Measurements from ENCODE around the gene ILK. TPM values are rescaled to one million over a fixed set of nuclear protein-coding genes. Genes with fewer than 3 reads are reported as not detected.

Gene ILK
- total RNA-seq, 1 donor from 2014 or later, result 183 TPM

GRCh38 chr11:6557761-6558674 is 45.6 kb upstream of the ILK start:
- Mint-ChIP-seq H3K4me3 (ENCODE audit: unreplicated experiment) (no peak overlapping the region), H3K27ac (ENCODE audit: unreplicated experiment) (no peak overlapping the region), H3K36me3 (ENCODE audit: low read depth, unreplicated experiment) (peaks cover 4% of the 10 kb centered on the region), H3K27me3 (ENCODE audit: unreplicated experiment) (peaks cover 7% of the 10 kb centered on the region), H3K4me1 (ENCODE audit: unreplicated experiment) (peaks cover 35% of the 10 kb centered on the region), H3K9me3 (ENCODE audit: unreplicated experiment) (no peaks in the 10 kb centered on the region)
- no peak for TF ChIP-seq CTCF (IDR thresholded peaks at IDR 0.05; ENCODE audit: unreplicated experiment)
- DNase-seq (ENCODE audit: low spot score), result no peak

- peaks cover 35% of the 10 kb centered on the region for H3K4me1 Mint-ChIP-seq (ENCODE audit: unreplicated experiment)
- H3K9me3 Mint-ChIP-seq (ENCODE audit: unreplicated experiment), result no peaks in the 10 kb centered on the region
- no peak for TF ChIP-seq CTCF (IDR thresholded peaks at IDR 0.05; ENCODE audit: unreplicated experiment)
- H3K36me3 Mint-ChIP-seq (ENCODE audit: low read depth, unreplicated experiment), result peaks cover 4% of the 10 kb centered on the region
- no peak for DNase-seq (ENCODE audit: low spot score)
- H3K27ac Mint-ChIP-seq (ENCODE audit: unreplicated experiment), result no peak overlapping the region
- peaks cover 7% of the 10 kb centered on the region for H3K27me3 Mint-ChIP-seq (ENCODE audit: unreplicated experiment)
- H3K4me3 Mint-ChIP-seq (ENCODE audit: unreplicated experiment), result peak overlapping the region; percentile 28
These were observed 44.2 kb upstream of the ILK start for GRCh38 chr11:6559369-6559768.

DNA sequence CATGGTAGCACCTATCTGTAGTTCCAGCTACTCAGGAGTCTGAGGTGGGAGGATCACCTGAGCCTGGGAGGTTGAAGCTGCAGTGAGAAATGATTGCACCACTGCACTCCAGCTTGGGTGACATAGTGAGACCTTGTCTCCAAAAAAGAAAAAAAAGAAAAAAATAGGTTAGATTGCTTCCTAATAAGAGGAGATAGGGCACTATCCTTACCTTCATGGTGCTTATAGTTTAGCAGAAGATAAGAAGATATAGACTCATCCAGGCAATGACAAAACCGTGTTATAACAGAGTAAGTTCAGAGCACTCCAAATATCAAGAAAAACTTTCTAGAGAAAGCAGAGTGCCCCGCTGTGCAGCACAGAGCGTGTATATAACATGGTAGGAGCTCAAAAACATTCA is 42.3 kb upstream of the ILK start:
- Mint-ChIP-seq H3K27me3 (ENCODE audit: unreplicated experiment) (peaks cover 8% of the 10 kb centered on the region), H3K27ac (ENCODE audit: unreplicated experiment) (no peak overlapping the region), H3K36me3 (ENCODE audit: low read depth, unreplicated experiment) (peaks cover 9% of the 10 kb centered on the region), H3K4me1 (ENCODE audit: unreplicated experiment) (peaks cover 22% of the 10 kb centered on the region), H3K4me3 (ENCODE audit: unreplicated experiment) (no peak overlapping the region), H3K9me3 (ENCODE audit: unreplicated experiment) (no peaks in the 10 kb centered on the region)
- DNase-seq (ENCODE audit: low spot score), result no peak
- TF ChIP-seq CTCF (IDR thresholded peaks at IDR 0.05; ENCODE audit: unreplicated experiment), result no peak

GRCh38 chr11:6563121-6563619 is 40.4 kb upstream of the ILK start:
- Mint-ChIP-seq H3K36me3 (ENCODE audit: low read depth, unreplicated experiment) (peaks cover 14% of the 10 kb centered on the region), H3K27me3 (ENCODE audit: unreplicated experiment) (peaks cover 11% of the 10 kb centered on the region), H3K27ac (ENCODE audit: unreplicated experiment) (no peak overlapping the region), H3K4me3 (ENCODE audit: unreplicated experiment) (no peak overlapping the region), H3K4me1 (ENCODE audit: unreplicated experiment) (peaks cover 15% of the 10 kb centered on the region), H3K9me3 (ENCODE audit: unreplicated experiment) (no peaks in the 10 kb centered on the region)
- TF ChIP-seq CTCF (IDR thresholded peaks at IDR 0.05; ENCODE audit: unreplicated experiment), result no peak
- DNase-seq (ENCODE audit: low spot score), result no peak

DNA sequence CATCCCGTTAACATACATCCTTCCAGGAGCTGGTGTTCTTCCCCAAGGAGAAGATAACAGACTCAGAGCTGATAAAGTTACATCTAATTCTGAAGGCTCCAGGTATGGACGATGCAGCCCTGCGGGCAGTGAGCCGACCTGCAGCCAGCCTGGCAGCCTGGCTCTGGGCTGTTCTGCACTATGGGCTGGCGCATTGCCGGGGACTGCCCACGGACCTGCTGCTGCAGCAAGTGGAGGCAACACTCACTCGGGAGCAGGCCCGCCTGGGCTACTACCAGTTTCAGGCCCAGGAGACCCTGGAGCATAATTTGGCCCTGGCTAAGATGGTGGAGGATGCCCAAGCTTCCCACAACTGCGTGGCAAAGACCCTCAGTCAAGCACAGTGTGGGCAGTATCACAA is 39.9 kb upstream of the ILK start:
- peaks cover 12% of the 10 kb centered on the region for H3K4me1 Mint-ChIP-seq (ENCODE audit: unreplicated experiment)
- TF ChIP-seq CTCF (IDR thresholded peaks at IDR 0.05; ENCODE audit: unreplicated experiment), result no peak
- H3K27ac Mint-ChIP-seq (ENCODE audit: unreplicated experiment), result no peak overlapping the region
- DNase-seq (ENCODE audit: low spot score), result no peak
- H3K9me3 Mint-ChIP-seq (ENCODE audit: unreplicated experiment), result no peaks in the 10 kb centered on the region
- H3K4me3 Mint-ChIP-seq (ENCODE audit: unreplicated experiment), result no peak overlapping the region
- peaks cover 14% of the 10 kb centered on the region for H3K36me3 Mint-ChIP-seq (ENCODE audit: low read depth, unreplicated experiment)
- peaks cover 10% of the 10 kb centered on the region for H3K27me3 Mint-ChIP-seq (ENCODE audit: unreplicated experiment)

All from endothelial cell (in vitro differentiated cells).